Activated CD8-positive, alpha-beta T cell treated with anti-CD3 and anti-CD28 coated beads for 36 hours (primary cell): Measurements from ENCODE around the gene SPO11. TPM values are rescaled to one million over a fixed set of nuclear protein-coding genes. Genes with fewer than 3 reads are reported as not detected.

Experiments
- ATAC-seq: fragments of 200-7000 bp; cut with Tn5 transposase; one replicate; pipeline ENCODE4 v1.10.0; 2021; ENCODE audit warnings: mild to moderate bottlenecking, moderate library complexity
- CTCF ChIA-PET: fragments of 350-600 bp; sonication (Branson Sonifier 250); formaldehyde crosslinking; loops from one replicate; lab custom pipeline; 2021; ENCODE audit warnings: antibody characterized with exemption; lab: Charles Lee
- POLR2A ChIA-PET: fragments of 350-600 bp; sonication (Branson Sonifier 250); formaldehyde crosslinking; loops from one replicate; lab custom pipeline; 2021; ENCODE audit warnings: antibody characterized with exemption; lab: Charles Lee
- DNase-seq: peaks from one replicate; pipeline ENCODE4 v3.0.0-alpha.2; 2020
- H3K27ac Mint-ChIP-seq: one replicate; pipeline ENCODE4 v1.8.0; 2021; ENCODE audit warnings: mild to moderate bottlenecking, mixed read lengths
- H3K27me3 Mint-ChIP-seq: one replicate; pipeline ENCODE4 v1.8.0; 2021; ENCODE audit warnings: mixed read lengths
- H3K36me3 Mint-ChIP-seq: one replicate; pipeline ENCODE4 v1.8.0; 2021; ENCODE audit warnings: low read depth, mixed read lengths
- H3K4me1 Mint-ChIP-seq: one replicate; pipeline ENCODE4 v1.8.0; 2021; ENCODE audit warnings: low read depth, mixed read lengths
- H3K4me3 Mint-ChIP-seq: one replicate; pipeline ENCODE4 v1.8.0; 2021; ENCODE audit warnings: mild to moderate bottlenecking, moderate library complexity, mixed read lengths
- H3K9me3 Mint-ChIP-seq: one replicate; pipeline ENCODE4 v1.8.0; 2021; ENCODE audit warnings: mixed read lengths
- CTCF ChIP-seq: fragments of 200-600 bp; IDR thresholded peaks from one replicate; pipeline ENCODE4 v1.8.0; 2022; ENCODE audit warnings: antibody characterized with exemption, mild to moderate bottlenecking
- intact Hi-C: fragments of 100-400 bp; cut with micrococcal nuclease; formaldehyde crosslinking; loops from one replicate; pipeline ENCODE4 v1.10.0; 2022
- total RNA-seq, 2 experiments: library from RNA; stranded (reverse); gene quantifications; one replicate each; pipeline ENCODE4 v1.2.3, GENCODE V29; 2021

Gene SPO11
- total RNA-seq, 2 experiments from 2014 or later, result not detected

- POLR2A ChIA-PET, result no interaction called here
- no peak overlapping the region for H3K4me3 Mint-ChIP-seq
- ATAC-seq (no peak), DNase-seq (no peak)
- no peak overlapping the region for H3K27ac Mint-ChIP-seq
- intact Hi-C loops, result no loop called here
- no peak for TF ChIP-seq CTCF
- CTCF ChIA-PET, result no interaction called here
- no peaks in the 10 kb centered on the region for H3K4me1 Mint-ChIP-seq
- H3K27me3 Mint-ChIP-seq, result peaks cover 34% of the 10 kb centered on the region
- no peaks in the 10 kb centered on the region for H3K36me3 Mint-ChIP-seq
- H3K9me3 Mint-ChIP-seq, result no peaks in the 10 kb centered on the region
Measured at GRCh38 chr20:57291003-57291402, 38.6 kb upstream of the SPO11 start.

- Mint-ChIP-seq H3K27me3 (peaks cover 30% of the 10 kb centered on the region), H3K36me3 (no peaks in the 10 kb centered on the region), H3K4me3 (no peak overlapping the region), H3K27ac (no peak overlapping the region), H3K9me3 (no peaks in the 10 kb centered on the region), H3K4me1 (no peaks in the 10 kb centered on the region)
- no peak for TF ChIP-seq CTCF
- POLR2A ChIA-PET, result no interaction called here
- no peak for ATAC-seq
- CTCF ChIA-PET, result no interaction called here
- no peak for DNase-seq
- intact Hi-C loops, result no loop called here
Measured at GRCh38 chr20:57291694-57292093, 37.9 kb upstream of the SPO11 start.

- Mint-ChIP-seq H3K27me3 (peaks cover 25% of the 10 kb centered on the region), H3K9me3 (no peaks in the 10 kb centered on the region), H3K36me3 (no peaks in the 10 kb centered on the region), H3K4me1 (no peaks in the 10 kb centered on the region), H3K4me3 (no peak overlapping the region), H3K27ac (no peak overlapping the region)
- ChIA-PET POLR2A (no interaction called here), CTCF (interaction anchor here (1.4 kb wide), 1 partner anchor 201 kb away, joined by 3 read pairs; no protein-coding TSS in a partner anchor)
- ATAC-seq (no peak), DNase-seq (no peak)
- no peak for TF ChIP-seq CTCF
- intact Hi-C loops, result no loop called here
Measured at GRCh38 chr20:57292611-57293010, 37.0 kb upstream of the SPO11 start.

GRCh38 chr20:57293995-57294394 is 35.6 kb upstream of the SPO11 start:
- H3K9me3 Mint-ChIP-seq, result no peaks in the 10 kb centered on the region
- ATAC-seq, result no peak
- POLR2A ChIA-PET, result no interaction called here
- H3K4me3 Mint-ChIP-seq, result no peak overlapping the region
- TF ChIP-seq CTCF, result no peak
- peaks cover 17% of the 10 kb centered on the region for H3K27me3 Mint-ChIP-seq
- DNase-seq, result no peak
- H3K36me3 Mint-ChIP-seq, result no peaks in the 10 kb centered on the region
- H3K4me1 Mint-ChIP-seq, result no peaks in the 10 kb centered on the region
- no peak overlapping the region for H3K27ac Mint-ChIP-seq
- intact Hi-C loops, result no loop called here
- CTCF ChIA-PET, result no interaction called here

- Mint-ChIP-seq H3K4me3 (no peak overlapping the region), H3K27ac (no peak overlapping the region), H3K36me3 (no peaks in the 10 kb centered on the region), H3K27me3 (peaks cover 17% of the 10 kb centered on the region), H3K4me1 (no peaks in the 10 kb centered on the region), H3K9me3 (no peaks in the 10 kb centered on the region)
- TF ChIP-seq CTCF, result no peak
- ChIA-PET CTCF (no interaction called here), POLR2A (no interaction called here)
- ATAC-seq (no peak), DNase-seq (no peak)
- intact Hi-C loops, result no loop called here
Measured at GRCh38 chr20:57294550-57294949, 35.1 kb upstream of the SPO11 start.
